HepG2 (cell line): Measurements from ENCODE around the gene ADORA2B. TPM values are rescaled to one million over a fixed set of nuclear protein-coding genes. Genes with fewer than 3 reads are reported as not detected.
"Not testable (repeated sequence)": the region's sequence is repeated elsewhere in the genome, so short reads cannot be mapped to it uniquely, and the experiment has no call there.

ENCODE experiments used
- ATAC-seq: fragments of 200-7000 bp; cut with Tn5 transposase; 3 replicates; pipeline ENCODE4 v1.9.1; 2020; ENCODE audit warnings: mild to moderate bottlenecking, moderate library complexity
- BruUV-seq: library from RNA; stranded (reverse); fragments of 400-500 nt; replicated peaks from 2 replicates; lab custom pipeline; 2021; lab: Mats Ljungman, UMichigan
- CTCF ChIA-PET: fragments of 300-600 bp; formaldehyde crosslinking; extraction: SDS; loops from one replicate; lab custom pipeline; 2021; ENCODE audit warnings: low total read pairs, inconsistent platforms, low intra/inter-chr PET ratio; lab: Yijun Ruan, JAX
- POLR2A ChIA-PET: fragments of 350-600 bp; sonication (Branson Sonifier 250); formaldehyde crosslinking; loops from one replicate; lab custom pipeline; 2020; ENCODE audit warnings: antibody characterized with exemption, inconsistent platforms; lab: Yijun Ruan, JAX
- DNase-seq: peaks from one replicate; pipeline ENCODE4 v3.0.0-alpha.2; 2015; ENCODE audit warnings: low spot score
- FAIRE-seq: peaks from 3 replicates; lab custom pipeline; 2011; peaks lifted over from hg19 to GRCh38; lab: Jason Lieb, UNC
- H2AFZ ChIP-seq: one replicate; pipeline ENCODE4 v1.6.1; 2011; ENCODE audit warnings: low read length, inconsistent platforms
- H3K27ac ChIP-seq: fragments of 300-600 bp; 3 replicates; pipeline ENCODE4 v1.8.0; 2011; ENCODE audit warnings: mixed run types, mild to moderate bottlenecking, mixed read lengths, low read length, inconsistent platforms; ENCODE audit not compliant: insufficient read depth; ENCODE audit errors: extremely low read length
- H3K27me3 ChIP-seq, 2 experiments: fragments of 200-600 bp in 1 of 2; 2 replicates in 1 of 2; 3 replicates in 1 of 2; pipeline versions ENCODE4 v1.6.0 to v1.8.0; 2011; ENCODE audit warnings: low read length in 2 of 2, mild to moderate bottlenecking in 2 of 2, moderate library complexity in 2 of 2, inconsistent platforms in 1 of 2; ENCODE audit not compliant: insufficient read depth in 2 of 2, control insufficient read depth in 1 of 2
- H3K36me3 ChIP-seq, 2 experiments: fragments of 200-600 bp in 1 of 2; replicated peaks in 1 of 2; 2 replicates in 1 of 2; 3 replicates in 1 of 2; pipeline versions ENCODE4 v1.5.1 to v1.8.0; 2011; ENCODE audit warnings: low read length in 2 of 2, inconsistent platforms in 1 of 2; ENCODE audit not compliant: insufficient read depth in 2 of 2, control insufficient read depth in 1 of 2
- H3K4me1 ChIP-seq: 2 replicates; pipeline ENCODE4 v1.5.1; 2012; ENCODE audit warnings: low read length, inconsistent platforms; ENCODE audit not compliant: insufficient read depth
- H3K4me2 ChIP-seq: 2 replicates; pipeline ENCODE4 v1.6.0; 2011; ENCODE audit warnings: low read depth, low read length, inconsistent platforms
- H3K4me3 ChIP-seq, 3 experiments: fragments of 200-600 bp in 1 of 3; sonication (generic), shearing (Covaris generic) in 1 of 3; replicated peaks in 1 of 3; 2 replicates each; pipeline ENCODE4 v1.5.1; 2011 to 2016; ENCODE audit warnings: low read length in 3 of 3, inconsistent platforms in 2 of 3, low read depth in 2 of 3, mild to moderate bottlenecking in 2 of 3, control low read depth in 1 of 3, mixed read lengths in 1 of 3; ENCODE audit not compliant: insufficient read depth in 1 of 3
- H3K79me2 ChIP-seq: one replicate; pipeline ENCODE4 v1.6.1; 2011; ENCODE audit warnings: low read length, inconsistent platforms; ENCODE audit not compliant: insufficient read depth
- H3K9ac ChIP-seq: 2 replicates; pipeline ENCODE4 v1.6.0; 2011; ENCODE audit warnings: mild to moderate bottlenecking, low read depth, low read length, inconsistent platforms; ENCODE audit not compliant: insufficient read depth
- H3K9me3 ChIP-seq: 2 replicates; pipeline ENCODE4 v1.5.1; 2012; ENCODE audit warnings: mild to moderate bottlenecking, low read length
- H4K20me1 ChIP-seq: 2 replicates; pipeline ENCODE4 v1.6.0; 2011; ENCODE audit warnings: inconsistent platforms, mild to moderate bottlenecking, low read length, moderate library complexity; ENCODE audit not compliant: insufficient read depth
- ARNTL ChIP-seq: sonication (generic); formaldehyde crosslinking; IDR thresholded peaks from 2 replicates; pipeline ENCODE4 v1.4.0; 2020; ENCODE audit warnings: mild to moderate bottlenecking, missing genetic modification reagents
- ATF7-NPFF ChIP-seq: sonication (generic); formaldehyde crosslinking; IDR thresholded peaks from 2 replicates; pipeline ENCODE4 v1.8.1; 2023; ENCODE audit warnings: mild to moderate bottlenecking, low read depth, missing genetic modification reagents, moderate library complexity
- PBX3 ChIP-seq: sonication (generic); formaldehyde crosslinking; IDR thresholded peaks from 2 replicates; pipeline ENCODE4 v1.8.1; 2023; ENCODE audit warnings: missing genetic modification reagents, inconsistent platforms, borderline replicate concordance
- PITX1 ChIP-seq: sonication (generic); formaldehyde crosslinking; IDR thresholded peaks from 2 replicates; pipeline ENCODE4 v1.5.1; 2020; ENCODE audit warnings: mild to moderate bottlenecking, missing genetic modification reagents
- RNF2 ChIP-seq: fragments of 450-650 bp; conservative IDR thresholded peaks from 2 replicates; pipeline ENCODE4 v1.6.1; 2016; ENCODE audit warnings: low read depth
- RORA ChIP-seq: sonication (generic); formaldehyde crosslinking; IDR thresholded peaks from 2 replicates; pipeline ENCODE4 v1.5.0; 2020; ENCODE audit warnings: mild to moderate bottlenecking, missing genetic modification reagents, moderate library complexity
- ZBTB25 ChIP-seq: IDR thresholded peaks from 2 replicates; pipeline ENCODE4 v1.6.1; 2018; ENCODE audit warnings: missing genetic modification reagents
- ZNF614 ChIP-seq: IDR thresholded peaks from 2 replicates; pipeline ENCODE4 v1.6.1; 2018; ENCODE audit warnings: missing biosample characterization, missing genetic modification reagents, inconsistent platforms, borderline replicate concordance
- ZNF672 ChIP-seq: sonication (generic); formaldehyde crosslinking; IDR thresholded peaks from 2 replicates; pipeline ENCODE4 v1.8.1; 2022; ENCODE audit warnings: missing genetic modification reagents
- WGBS: methylation state at CpG from one replicate; pipeline ENCODE4 v1.1.6; 2017; ENCODE audit warnings: low lambda C conversion rate; 5-methylcytosine and 5-hydroxymethylcytosine counted together
- in situ Hi-C: cut with HindIII; loops from 2 replicates; pipeline ENCODE4 v1.10.0; 2017; ENCODE audit warnings: low pct_unique_long_range_greater_than_20kb; ENCODE audit not compliant: extremely low pct_ligation_motif_present
- intact Hi-C: fragments of 100-400 bp; cut with micrococcal nuclease; formaldehyde crosslinking; loops from one replicate; pipeline ENCODE4 v1.10.0; 2022; ENCODE audit not compliant: unreplicated experiment
- polyA plus RNA-seq, 8 experiments: library from polyadenylated mRNA; depleted of rRNA in 3 of 8; stranded (reverse) in 7 of 8; unstranded in 1 of 8; fragments of >200 nt; fragmentation: Illumina TruSeq in 4 of 8; extraction: Trizol in 4 of 8; gene quantifications; 2 replicates each; pipeline versions ENCODE4 v1.2.1 to v1.2.3, GENCODE V29; 2011 to 2016; ENCODE audit warnings: low read depth in 4 of 8, missing spikeins in 1 of 8, mixed read lengths in 1 of 8; ENCODE audit not compliant: insufficient read depth in 1 of 8
- total RNA-seq, 5 experiments: library from RNA; depleted of rRNA; stranded (reverse); fragments of >200 nt; fragmentation: Illumina TruSeq; extraction: Trizol; gene quantifications; 2 replicates each; pipeline ENCODE4 v1.2.3, GENCODE V29; 2016; ENCODE audit warnings: low read depth in 1 of 5
- TF ChIP-seq, protein P1 (sequence below): sonication (generic); formaldehyde crosslinking; conservative IDR thresholded peaks from 2 replicates; pipeline ENCODE4 v1.8.1; 2023; ENCODE audit warnings: missing genetic modification reagents

ADORA2B gene
- total and polyA plus RNA-seq, 2 of the 13 experiments (the other 11 are each of a cell fraction or from before 2014, with no cell fraction given): 10.4 to 20.0 TPM

GRCh38 chr17:15900871-15901270, 44.1 kb upstream of the ADORA2B start:
- no TSS peak for BruUV-seq
- ATAC-seq: no peak

DNA sequence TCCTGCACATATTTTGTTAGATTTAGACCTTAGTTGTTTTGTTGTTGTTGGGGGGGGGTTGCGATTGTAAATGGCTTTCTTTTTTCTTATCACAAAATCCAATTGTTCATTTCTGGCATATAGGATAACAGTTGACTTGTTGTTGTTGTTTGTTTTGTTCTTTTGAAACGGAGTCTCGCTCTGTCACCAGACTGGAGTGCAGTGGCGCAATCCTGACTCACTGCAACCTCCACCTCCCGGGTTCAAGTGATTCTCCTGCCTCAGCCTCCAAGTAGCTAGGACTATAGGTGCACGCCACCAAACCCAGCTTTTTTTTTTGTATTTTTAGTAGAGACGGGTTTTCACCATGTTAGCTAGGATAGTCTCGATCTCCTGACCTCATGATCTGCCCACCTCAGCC, 39.7 kb upstream of the ADORA2B start:
- BruUV-seq, H3K79me2 ChIP-seq, H4K20me1 ChIP-seq, H3K27ac ChIP-seq, H3K4me3 ChIP-seq, H3K9ac ChIP-seq, H2AFZ ChIP-seq, intact Hi-C loops, H3K27me3 ChIP-seq, ATAC-seq, POLR2A ChIA-PET, CTCF ChIA-PET, DNase-seq, in situ Hi-C loops, H3K4me2 ChIP-seq, H3K36me3 ChIP-seq, H3K9me3 ChIP-seq, FAIRE-seq: not testable (repeated sequence)
- peaks cover 28% of the 10 kb centered on the region for H3K4me1 ChIP-seq
- 28% methylated on average over 8 of the region's 8 CpGs for WGBS

More at GRCh38 chr17:15900871-15901270, 44.1 kb upstream of the ADORA2B start:
- Histone ChIP-seq H3K36me3 (no peaks in the 10 kb centered on the region), H3K9me3 (no peaks in the 10 kb centered on the region), H3K27ac (no peak overlapping the region), H3K4me2 (no peak overlapping the region), H3K4me3 (no peak overlapping the region), H3K9ac (no peak overlapping the region), H3K4me1 (peaks cover 13% of the 10 kb centered on the region), H3K27me3 (no peaks in the 10 kb centered on the region; a peak in 1 of 5 replicates), H4K20me1 (no peaks in the 10 kb centered on the region), H3K79me2 (no peaks in the 10 kb centered on the region), H2AFZ (no peak overlapping the region)
- intact Hi-C loops (no loop called here), in situ Hi-C loops (no loop called here)
- FAIRE-seq (no peak), DNase-seq (no peak)
- POLR2A ChIA-PET: no interaction called here
- 56% methylated on average over 7 of the region's 7 CpGs for WGBS
- CTCF ChIA-PET: no interaction called here
- TF ChIP-seq ZBTB25 (CRISPR knock-in tag) (no peak), RNF2 (no peak), PBX3 (CRISPR knock-in tag) (no peak), RORA (CRISPR knock-in tag) (no peak), ATF7-NPFF (CRISPR knock-in tag) (no peak), ZNF614 (CRISPR knock-in tag) (no peak), ARNTL (CRISPR knock-in tag) (no peak), ZNF672 (CRISPR knock-in tag) (no peak), PITX1 (CRISPR knock-in tag) (no peak)
- TF ChIP-seq, protein P1, sequence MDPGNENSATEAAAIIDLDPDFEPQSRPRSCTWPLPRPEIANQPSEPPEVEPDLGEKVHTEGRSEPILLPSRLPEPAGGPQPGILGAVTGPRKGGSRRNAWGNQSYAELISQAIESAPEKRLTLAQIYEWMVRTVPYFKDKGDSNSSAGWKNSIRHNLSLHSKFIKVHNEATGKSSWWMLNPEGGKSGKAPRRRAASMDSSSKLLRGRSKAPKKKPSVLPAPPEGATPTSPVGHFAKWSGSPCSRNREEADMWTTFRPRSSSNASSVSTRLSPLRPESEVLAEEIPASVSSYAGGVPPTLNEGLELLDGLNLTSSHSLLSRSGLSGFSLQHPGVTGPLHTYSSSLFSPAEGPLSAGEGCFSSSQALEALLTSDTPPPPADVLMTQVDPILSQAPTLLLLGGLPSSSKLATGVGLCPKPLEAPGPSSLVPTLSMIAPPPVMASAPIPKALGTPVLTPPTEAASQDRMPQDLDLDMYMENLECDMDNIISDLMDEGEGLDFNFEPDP (CRISPR knock-in tag): no peak
